Measurements from ENCODE around the gene CCT5. TPM values are rescaled to one million over a fixed set of nuclear protein-coding genes. Genes with fewer than 3 reads are reported as not detected.
"Not testable (repeated sequence)": the region's sequence is repeated elsewhere in the genome, so short reads cannot be mapped to it uniquely, and the experiment has no call there.

Gene CCT5
- total RNA-seq, 2 donors from 2014 or later, result 45.4 to 76.1 TPM

GRCh38 chr5:10283927-10284635 lies 34.0 kb downstream of the CCT5 start:
- peak; percentile 84 for ATAC-seq

GRCh38 chr5:10285362-10285761 lies 35.3 kb downstream of the CCT5 start:
- DNase-seq, result peak in 1 of 4 donors; percentile 3
- intact Hi-C loops (cut with DNase I), result loop anchor here (10.0 kb wide), 3 partner anchors 79 to 339 kb away; no protein-coding TSS in a partner anchor
- 91 to 95% methylated on average over 8 of the region's 8 CpGs for WGBS, 2 donors
- H3K4me1 ChIP-seq, result peaks cover 28% of the 10 kb centered on the region
- H3K9me3 ChIP-seq; H3K4me3 ChIP-seq; H3K27ac ChIP-seq; H3K27me3 ChIP-seq; H3K36me3 ChIP-seq (replicated peaks in 1 of 2; ENCODE audit: insufficient read depth in 1 of 2, low read depth in 2 of 2); ATAC-seq: not testable (repeated sequence)

More at GRCh38 chr5:10283927-10284635, 34.0 kb downstream of the CCT5 start:
- H3K9me3 ChIP-seq, result no peaks in the 10 kb centered on the region
- peak; percentile 86 to 90 (median 88) for DNase-seq
- H3K27ac ChIP-seq, result no peak overlapping the region
- H3K4me3 ChIP-seq, result no peak overlapping the region
- no peaks in the 10 kb centered on the region for H3K36me3 ChIP-seq (replicated peaks in 1 of 2; ENCODE audit: insufficient read depth in 1 of 2, low read depth in 2 of 2)
- no peak for TF ChIP-seq POLR2A (IDR thresholded peaks at IDR 0.05)
- TF ChIP-seq CTCF (IDR thresholded peaks at IDR 0.05), result peak; percentile 84 to 96 (median 89)
- peaks cover 20% of the 10 kb centered on the region for H3K4me1 ChIP-seq
- intact Hi-C loops (cut with DNase I), result loop anchor here (10.0 kb wide), 3 partner anchors 81 to 341 kb away; no protein-coding TSS in a partner anchor
- no peaks in the 10 kb centered on the region for H3K27me3 ChIP-seq
- WGBS, 2 donors, result 17% methylated on average over 17 of the region's 17 CpGs

- ATAC-seq (no peak), DNase-seq (no peak)
- no peak for TF ChIP-seq POLR2A (IDR thresholded peaks at IDR 0.05)
- no peak for TF ChIP-seq CTCF (IDR thresholded peaks at IDR 0.05)
- no peaks in the 10 kb centered on the region for H3K36me3 ChIP-seq (replicated peaks in 1 of 2; ENCODE audit: insufficient read depth in 1 of 2, low read depth in 2 of 2)
- no peak overlapping the region for H3K4me3 ChIP-seq
- H3K27me3 ChIP-seq, result no peaks in the 10 kb centered on the region
- H3K4me1 ChIP-seq, result peaks cover 28% of the 10 kb centered on the region
- intact Hi-C loops (cut with DNase I), result loop anchor here (10.0 kb wide), 3 partner anchors 78 to 338 kb away; no protein-coding TSS in a partner anchor
- WGBS, 2 donors, result 82 to 83% methylated on average over 6 of the region's 6 CpGs
- H3K9me3 ChIP-seq, result no peaks in the 10 kb centered on the region
- H3K27ac ChIP-seq, result no peak overlapping the region
These were observed 36.2 kb downstream of the CCT5 start for GRCh38 chr5:10286162-10286861.

GRCh38 chr5:10286862-10287227 lies 36.8 kb downstream of the CCT5 start:
- H3K27ac ChIP-seq, result no peak overlapping the region
- no peak for ATAC-seq
- intact Hi-C loops (cut with DNase I), result loop anchor here (10.0 kb wide), 3 partner anchors 78 to 338 kb away; no protein-coding TSS in a partner anchor
- H3K36me3 ChIP-seq (replicated peaks in 1 of 2; ENCODE audit: insufficient read depth in 1 of 2, low read depth in 2 of 2), result no peaks in the 10 kb centered on the region
- peak in 1 of 4 donors; percentile 11 for DNase-seq
- TF ChIP-seq POLR2A (IDR thresholded peaks at IDR 0.05), result no peak
- no peak for TF ChIP-seq CTCF (IDR thresholded peaks at IDR 0.05)
- H3K9me3 ChIP-seq, result no peaks in the 10 kb centered on the region
- WGBS, 2 donors, result 86 to 87% methylated on average over 7 of the region's 7 CpGs
- H3K4me3 ChIP-seq, result no peak overlapping the region
- peaks cover 28% of the 10 kb centered on the region for H3K4me1 ChIP-seq
- H3K27me3 ChIP-seq, result no peaks in the 10 kb centered on the region

- intact Hi-C loops (cut with DNase I), result loop anchor here (10.0 kb wide), 3 partner anchors 76 to 336 kb away; no protein-coding TSS in a partner anchor
- Histone ChIP-seq H3K36me3 (replicated peaks in 1 of 2; ENCODE audit: insufficient read depth in 1 of 2, low read depth in 2 of 2) (no peaks in the 10 kb centered on the region), H3K4me1 (peaks cover 26% of the 10 kb centered on the region), H3K9me3 (no peaks in the 10 kb centered on the region), H3K4me3 (no peak overlapping the region), H3K27me3 (no peaks in the 10 kb centered on the region), H3K27ac (peak overlapping the region; percentile 82 to 91 (median 86))
- ATAC-seq, result peak; percentile 83
- peak in 1 of 3 donors; percentile 17 for TF ChIP-seq POLR2A (IDR thresholded peaks at IDR 0.05)
- peak in 1 of 7 experiments; percentile 0 for TF ChIP-seq CTCF (IDR thresholded peaks at IDR 0.05)
- peak; percentile 94 to 98 (median 95) for DNase-seq
- WGBS, 2 donors, result 14 to 20% methylated on average over 7 to 13 of the region's 13 CpGs
These were observed 38.6 kb downstream of the CCT5 start for GRCh38 chr5:10288592-10289219.

All from body of pancreas (tissue), 4 donors.